Neural progenitor cell (in vitro differentiated cells): ENCODE data around the gene SUGP1. TPM values are rescaled to one million over a fixed set of nuclear protein-coding genes. Genes with fewer than 3 reads are reported as not detected.

Experiments
- DNase-seq: peaks from one replicate; pipeline ENCODE4 v3.0.0-alpha.2; 2016; ENCODE audit warnings: low spot score
- H2AFZ ChIP-seq: fragments of 200-600 bp; sonication (generic); replicated peaks from 2 replicates; pipeline ENCODE4 v1.6.1; 2016; ENCODE audit warnings: antibody characterized with exemption
- H3F3A ChIP-seq: fragments of 200-600 bp; sonication (generic); 2 replicates; pipeline ENCODE4 v1.6.1; 2016; ENCODE audit warnings: antibody characterized with exemption, low read depth
- H3K27ac ChIP-seq: fragments of 200-600 bp; sonication (generic); 2 replicates; pipeline ENCODE4 v1.5.1; 2016; ENCODE audit warnings: mild to moderate bottlenecking
- H3K27me3 ChIP-seq: fragments of 200-600 bp; sonication (generic); 2 replicates; pipeline ENCODE4 v1.6.1; 2016; ENCODE audit warnings: mild to moderate bottlenecking, moderate library complexity
- H3K36me3 ChIP-seq: fragments of 200-600 bp; sonication (generic); 2 replicates; pipeline ENCODE4 v1.5.1; 2016
- H3K4me1 ChIP-seq: fragments of 200-600 bp; sonication (generic); 2 replicates; pipeline ENCODE4 v1.6.1; 2016; ENCODE audit warnings: mixed run types
- H3K4me2 ChIP-seq: fragments of 200-600 bp; sonication (generic); 2 replicates; pipeline ENCODE4 v1.6.1; 2016
- H3K4me3 ChIP-seq: fragments of 200-600 bp; sonication (generic); 2 replicates; pipeline ENCODE4 v1.5.1; 2016
- H3K79me2 ChIP-seq: fragments of 200-600 bp; sonication (generic); 2 replicates; pipeline ENCODE4 v1.6.1; 2016; ENCODE audit warnings: low read depth
- H3K9ac ChIP-seq: fragments of 200-600 bp; sonication (generic); 2 replicates; pipeline ENCODE4 v1.6.1; 2016
- H3K9me3 ChIP-seq: fragments of 200-600 bp; sonication (generic); 2 replicates; pipeline ENCODE4 v1.5.1; 2016; ENCODE audit warnings: low read depth
- H4K20me1 ChIP-seq: fragments of 200-600 bp; sonication (generic); 2 replicates; pipeline ENCODE4 v1.6.1; 2016; ENCODE audit warnings: low read depth
- H3K27ac Mint-ChIP-seq: 3 replicates; pipeline ENCODE4 v1.8.0; 2021; ENCODE audit warnings: mixed read lengths
- H3K27me3 Mint-ChIP-seq: 2 replicates; pipeline ENCODE4 v1.8.0; 2022; ENCODE audit warnings: low read depth, mild to moderate bottlenecking, inconsistent platforms, moderate library complexity, mixed read lengths; ENCODE audit not compliant: insufficient read depth
- H3K36me3 Mint-ChIP-seq: 3 replicates; pipeline ENCODE4 v1.8.0; 2021; ENCODE audit warnings: mixed read lengths
- H3K4me1 Mint-ChIP-seq: 3 replicates; pipeline ENCODE4 v1.8.0; 2021; ENCODE audit warnings: mixed read lengths
- H3K4me3 Mint-ChIP-seq: 3 replicates; pipeline ENCODE4 v1.8.0; 2021; ENCODE audit warnings: mild to moderate bottlenecking, moderate library complexity, mixed read lengths
- H3K9me3 Mint-ChIP-seq: 3 replicates; pipeline ENCODE4 v1.8.0; 2020; ENCODE audit warnings: mixed read lengths
- CTCF ChIP-seq: fragments of 200-600 bp; sonication (generic); IDR thresholded peaks from 2 replicates; pipeline ENCODE4 v1.5.1; 2017; ENCODE audit warnings: antibody characterized with exemption, mild to moderate bottlenecking
- EZH2 ChIP-seq: fragments of 200-600 bp; sonication (generic); IDR thresholded peaks from 2 replicates; pipeline ENCODE4 v1.6.1; 2017; ENCODE audit warnings: antibody characterized with exemption, mild to moderate bottlenecking, moderate library complexity
- EZH2phosphoT487 ChIP-seq: fragments of 200-600 bp; sonication (generic); IDR thresholded peaks from 2 replicates; pipeline ENCODE4 v1.6.1; 2017; ENCODE audit warnings: antibody characterized with exemption
- total RNA-seq: library from RNA; depleted of rRNA; stranded (reverse); fragments of >200 nt; gene quantifications from 2 replicates; pipeline ENCODE4 v1.2.3, GENCODE V29; 2015; ENCODE audit warnings: low replicate concordance

SUGP1 gene
- total RNA-seq, 1 donor from 2014 or later, result 46.1 TPM

- no peak overlapping the region for H3K4me3 Mint-ChIP-seq
- DNase-seq, result peak; percentile 83
- Histone ChIP-seq H3K27ac (no peak overlapping the region), H3K79me2 (no peaks in the 10 kb centered on the region), H2AFZ (no peak overlapping the region), H3K27me3 (no peaks in the 10 kb centered on the region), H3K4me3 (no peak overlapping the region), H4K20me1 (peaks cover 17% of the 10 kb centered on the region), H3K4me1 (no peaks in the 10 kb centered on the region), H3K36me3 (no peaks in the 10 kb centered on the region), H3F3A (peaks cover 5% of the 10 kb centered on the region), H3K4me2 (no peak overlapping the region), H3K9me3 (no peaks in the 10 kb centered on the region), H3K9ac (no peak overlapping the region)
- H3K9me3 Mint-ChIP-seq, result no peaks in the 10 kb centered on the region
- H3K27me3 Mint-ChIP-seq, result peaks cover 2% of the 10 kb centered on the region
- TF ChIP-seq EZH2phosphoT487 (no peak), EZH2 (no peak), CTCF (peak; percentile 94)
- H3K36me3 Mint-ChIP-seq, result peaks cover 23% of the 10 kb centered on the region
- no peaks in the 10 kb centered on the region for H3K4me1 Mint-ChIP-seq
- no peak overlapping the region for H3K27ac Mint-ChIP-seq
Observed at GRCh38 chr19:19342086-19343015, 22.0 kb upstream of the SUGP1 start.

- no peaks in the 10 kb centered on the region for H3K9me3 ChIP-seq
- H4K20me1 ChIP-seq, result peaks cover 17% of the 10 kb centered on the region
- Mint-ChIP-seq H3K4me3 (no peak overlapping the region), H3K9me3 (no peaks in the 10 kb centered on the region), H3K27me3 (peaks cover 2% of the 10 kb centered on the region), H3K27ac (no peak overlapping the region), H3K4me1 (no peaks in the 10 kb centered on the region), H3K36me3 (peaks cover 16% of the 10 kb centered on the region)
- no peaks in the 10 kb centered on the region for H3K79me2 ChIP-seq
- TF ChIP-seq EZH2phosphoT487 (no peak), CTCF (no peak)
- no peak overlapping the region for H3K9ac ChIP-seq
- H3F3A ChIP-seq, result peaks cover 5% of the 10 kb centered on the region
- no peaks in the 10 kb centered on the region for H3K27me3 ChIP-seq
- H3K27ac ChIP-seq, result no peak overlapping the region
- H3K4me2 ChIP-seq, result no peak overlapping the region
- no peaks in the 10 kb centered on the region for H3K4me1 ChIP-seq
- H3K4me3 ChIP-seq, result no peak overlapping the region
- DNase-seq, result no peak
- peaks cover 4% of the 10 kb centered on the region for H3K36me3 ChIP-seq
- H2AFZ ChIP-seq, result no peak overlapping the region
Observed at GRCh38 chr19:19341026-19341425, 20.7 kb upstream of the SUGP1 start.

- Histone ChIP-seq H3K36me3 (peaks cover 4% of the 10 kb centered on the region), H3K27me3 (no peaks in the 10 kb centered on the region), H3K4me2 (no peak overlapping the region), H3K9ac (no peak overlapping the region), H4K20me1 (peaks cover 36% of the 10 kb centered on the region), H2AFZ (no peak overlapping the region), H3K4me1 (no peaks in the 10 kb centered on the region), H3K79me2 (no peaks in the 10 kb centered on the region), H3K9me3 (no peaks in the 10 kb centered on the region), H3K4me3 (no peak overlapping the region), H3F3A (peaks cover 5% of the 10 kb centered on the region), H3K27ac (no peak overlapping the region)
- no peak overlapping the region for H3K4me3 Mint-ChIP-seq
- H3K9me3 Mint-ChIP-seq, result no peaks in the 10 kb centered on the region
- no peak for DNase-seq
- TF ChIP-seq EZH2phosphoT487, result no peak
- TF ChIP-seq EZH2, result no peak
- no peak for TF ChIP-seq CTCF
- no peaks in the 10 kb centered on the region for H3K4me1 Mint-ChIP-seq
- peaks cover 14% of the 10 kb centered on the region for H3K36me3 Mint-ChIP-seq
- no peaks in the 10 kb centered on the region for H3K27me3 Mint-ChIP-seq
- no peak overlapping the region for H3K27ac Mint-ChIP-seq
Observed at GRCh38 chr19:19338082-19338481, 17.8 kb upstream of the SUGP1 start.
